WTC11 (cell line): Measurements from ENCODE around the gene DCD.

ENCODE experiments used
- CTCF ChIP-seq: fragments of 200-600 bp; IDR thresholded peaks from 2 replicates; pipeline ENCODE4 v1.8.0; 2022; ENCODE audit warnings: antibody characterized with exemption
- ETV6 ChIP-seq: sonication (generic); formaldehyde crosslinking; IDR thresholded peaks from 2 replicates; pipeline ENCODE4 v1.8.1; 2022; ENCODE audit warnings: mild to moderate bottlenecking, missing genetic modification reagents
- ZNF121 ChIP-seq: sonication (generic); formaldehyde crosslinking; IDR thresholded peaks from 2 replicates; pipeline ENCODE4 v1.8.0; 2023; ENCODE audit warnings: missing genetic modification reagents

GRCh38 chr12:54650889-54651288 lies 2.7 kb upstream of the DCD start:
- TF ChIP-seq CTCF (no peak), ZNF121 (CRISPR knock-in tag) (no peak), ETV6 (CRISPR knock-in tag) (no peak)
